CD4-positive, CD25-positive, alpha-beta regulatory T cell (primary cell): ENCODE measurements around the gene NFAT5. TPM values are rescaled to one million over a fixed set of nuclear protein-coding genes. Genes with fewer than 3 reads are reported as not detected.
A peak's percentile ranks its signal among the peaks of the same experiment; 100 is the strongest.

ENCODE experiments used
- ATAC-seq, 2 donors: fragments of 150-1000 bp; cut with Tn5 transposase; one replicate each; pipeline ENCODE4 v1.10.0; 2021; ENCODE audit warnings: low read depth in 2 of 2, moderate number of reproducible peaks in 2 of 2, moderate library complexity in 1 of 2
- DNase-seq, 3 donors: peaks; one replicate each; pipeline versions ENCODE4 v3.0.0 to v3.0.0-alpha.2; 2012 to 2022; ENCODE audit warnings: mixed read lengths in 1 of 3
- H3K27ac ChIP-seq: one replicate; pipeline ENCODE4 v1.7.0; 2013; ENCODE audit warnings: mild to moderate bottlenecking, low read length; ENCODE audit not compliant: insufficient read depth, poor library complexity, severe bottlenecking
- H3K27me3 ChIP-seq: one replicate; pipeline ENCODE4 v1.7.0; 2013; ENCODE audit warnings: low read length; ENCODE audit not compliant: control insufficient read depth, insufficient read depth
- H3K36me3 ChIP-seq: one replicate; pipeline ENCODE4 v1.7.0; 2013; ENCODE audit warnings: mild to moderate bottlenecking, low read length, moderate library complexity; ENCODE audit not compliant: control insufficient read depth, insufficient read depth
- H3K4me1 ChIP-seq: 2 replicates; pipeline ENCODE4 v1.7.0; 2013; ENCODE audit warnings: mild to moderate bottlenecking, low read length; ENCODE audit not compliant: insufficient read depth, control insufficient read depth, poor library complexity, severe bottlenecking
- H3K4me3 ChIP-seq: one replicate; pipeline ENCODE4 v1.7.0; 2013; ENCODE audit warnings: low read depth, mild to moderate bottlenecking, low read length, moderate library complexity
- H3K9me3 ChIP-seq, 2 experiments: 1 replicate in 1 of 2; 2 replicates in 1 of 2; pipeline ENCODE4 v1.7.0; 2013; ENCODE audit warnings: low read length in 2 of 2, mild to moderate bottlenecking in 1 of 2, moderate library complexity in 1 of 2; ENCODE audit not compliant: control insufficient read depth in 2 of 2
- H3K27ac Mint-ChIP-seq, 3 donors: one replicate each; pipeline ENCODE4 v1.8.0; 2020 to 2022; ENCODE audit warnings: mild to moderate bottlenecking in 3 of 3, mixed read lengths in 3 of 3, moderate library complexity in 2 of 3
- H3K27me3 Mint-ChIP-seq: one replicate; pipeline ENCODE4 v1.8.0; 2022; ENCODE audit warnings: mild to moderate bottlenecking, mixed read lengths
- H3K36me3 Mint-ChIP-seq: one replicate; pipeline ENCODE4 v1.8.0; 2020; ENCODE audit warnings: mixed read lengths
- H3K4me1 Mint-ChIP-seq, 4 donors: one replicate each; pipeline ENCODE4 v1.8.0; 2020 to 2022; ENCODE audit warnings: mixed read lengths in 4 of 4, mild to moderate bottlenecking in 1 of 4
- H3K4me3 Mint-ChIP-seq, 4 donors: one replicate each; pipeline ENCODE4 v1.8.0; 2020 to 2022; ENCODE audit warnings: mild to moderate bottlenecking in 4 of 4, mixed read lengths in 4 of 4, moderate library complexity in 3 of 4
- H3K9me3 Mint-ChIP-seq, 7 donors: one replicate each; pipeline ENCODE4 v1.8.0; 2020 to 2022; ENCODE audit warnings: mixed read lengths in 7 of 7, mild to moderate bottlenecking in 3 of 7, moderate library complexity in 2 of 7
- polyA plus RNA-seq, 4 donors: library from polyadenylated mRNA; unstranded; fragments of 300-500 nt; fragmentation: Illumina TruSeq; gene quantifications; one replicate each; pipeline ENCODE4 v1.2.3, GENCODE V29; 2021
- total RNA-seq: library from RNA; stranded (reverse); gene quantifications from one replicate; pipeline ENCODE4 v1.2.3, GENCODE V29; 2022

The NFAT5 gene
- total and polyA plus RNA-seq, 5 donors from 2014 or later, result 7.0 to 57.6 (median 12.0) TPM

DNA sequence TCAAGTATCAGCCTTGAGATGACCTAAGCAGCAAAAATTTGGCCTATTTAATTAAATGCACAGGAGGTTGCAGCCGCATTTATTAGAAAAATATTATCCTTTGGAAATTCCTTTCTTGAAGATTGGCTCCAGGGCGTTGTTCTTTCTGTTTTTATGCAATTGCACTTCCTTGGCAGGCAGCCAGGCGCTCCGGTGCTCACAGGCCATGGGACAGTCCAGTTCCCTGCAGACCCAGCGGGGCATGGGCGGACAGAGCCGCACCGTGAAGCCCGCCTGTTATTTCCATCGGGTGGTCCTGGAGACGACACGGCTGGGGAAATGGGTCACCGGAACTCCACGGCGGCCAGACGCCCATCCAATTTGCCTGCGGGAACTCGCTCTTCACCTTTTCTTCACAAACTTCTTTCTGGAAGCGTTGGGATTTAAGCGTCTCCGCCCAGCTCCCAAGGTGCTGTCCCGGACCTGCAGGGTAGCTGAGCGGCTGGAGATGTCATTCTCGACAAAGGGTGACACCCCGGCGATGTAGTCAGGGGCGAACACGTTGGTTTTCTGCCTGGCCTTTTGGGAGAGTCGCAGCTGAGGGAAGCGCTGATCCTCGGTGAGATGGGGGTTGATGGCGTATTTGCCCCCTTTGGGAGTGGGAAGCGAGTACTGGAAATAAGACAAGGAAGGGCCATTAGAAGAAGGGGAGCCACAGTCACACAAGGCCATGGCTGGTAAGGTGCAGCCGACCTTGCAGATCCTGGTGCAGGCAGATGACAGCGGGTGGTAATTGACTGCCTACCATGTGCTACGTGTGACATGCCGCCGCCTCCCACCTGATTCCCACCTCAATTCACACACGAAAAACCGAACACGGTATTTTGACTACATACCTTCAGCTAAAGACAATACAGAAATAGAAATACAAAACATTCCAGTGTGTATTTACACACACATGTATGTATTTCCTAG, 176.5 kb downstream of the NFAT5 start:
- peaks cover 0 to 7% (median 0%) of the 10 kb centered on the region in 4 donors for H3K4me1 Mint-ChIP-seq
- peaks cover 41% of the 10 kb centered on the region for H3K36me3 Mint-ChIP-seq
- H3K27me3 ChIP-seq, result no peaks in the 10 kb centered on the region
- peaks cover 0 to 1% (median 0%) of the 10 kb centered on the region in 7 donors for H3K9me3 Mint-ChIP-seq
- H3K27ac ChIP-seq, result no peak overlapping the region
- no peak overlapping the region for H3K4me3 ChIP-seq
- H3K4me3 Mint-ChIP-seq, result no peak overlapping the region
- ATAC-seq (no peak), DNase-seq (no peak)
- H3K4me1 ChIP-seq, result no peaks in the 10 kb centered on the region
- H3K27me3 Mint-ChIP-seq, result no peaks in the 10 kb centered on the region
- H3K9me3 ChIP-seq, result no peaks in the 10 kb centered on the region
- H3K27ac Mint-ChIP-seq, result no peak overlapping the region
- H3K36me3 ChIP-seq, result peaks cover 66% of the 10 kb centered on the region

DNA sequence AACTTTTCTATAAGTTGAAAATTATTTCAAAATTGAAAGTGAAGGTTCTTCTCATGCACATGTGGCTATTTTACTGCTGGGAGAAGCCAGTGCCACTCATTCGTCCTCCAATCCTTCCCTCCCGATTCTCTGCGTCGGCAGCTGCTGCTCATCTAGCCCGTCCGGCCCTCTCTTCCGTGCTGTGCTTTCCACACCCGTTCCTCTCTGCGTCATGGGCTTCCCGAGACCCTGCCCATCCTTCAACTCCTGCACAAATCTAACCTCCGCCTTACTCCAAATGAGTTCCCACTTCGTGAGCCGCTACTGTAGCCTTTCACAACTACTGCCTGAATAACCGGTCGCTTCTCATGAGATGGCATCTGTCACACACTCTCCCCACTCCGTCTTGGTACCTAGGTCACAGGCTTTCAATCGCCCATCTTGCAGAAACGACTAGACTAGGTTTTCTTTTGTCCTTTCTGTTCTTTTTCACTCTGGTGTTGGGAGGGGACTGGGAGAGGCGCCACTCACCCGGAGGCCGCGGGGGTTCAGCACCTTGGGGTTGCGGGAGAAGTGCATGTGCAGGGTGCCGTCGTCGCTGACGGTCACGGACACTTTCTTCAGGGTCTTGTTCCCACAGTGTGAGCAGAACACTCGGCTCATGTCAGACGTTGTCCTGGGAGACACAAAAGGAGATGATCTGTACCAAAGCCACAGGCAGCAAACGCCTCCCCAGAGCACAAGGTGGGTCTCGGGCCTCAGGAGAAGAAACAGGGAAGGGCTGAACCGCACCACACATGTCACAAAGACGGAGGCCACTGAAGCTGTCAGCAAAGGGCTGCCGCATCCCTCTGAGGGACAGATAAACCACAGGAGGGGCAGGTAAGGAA, 178.8 kb downstream of the NFAT5 start:
- Mint-ChIP-seq H3K27me3 (no peaks in the 10 kb centered on the region), H3K36me3 (peaks cover 61% of the 10 kb centered on the region)

DNA sequence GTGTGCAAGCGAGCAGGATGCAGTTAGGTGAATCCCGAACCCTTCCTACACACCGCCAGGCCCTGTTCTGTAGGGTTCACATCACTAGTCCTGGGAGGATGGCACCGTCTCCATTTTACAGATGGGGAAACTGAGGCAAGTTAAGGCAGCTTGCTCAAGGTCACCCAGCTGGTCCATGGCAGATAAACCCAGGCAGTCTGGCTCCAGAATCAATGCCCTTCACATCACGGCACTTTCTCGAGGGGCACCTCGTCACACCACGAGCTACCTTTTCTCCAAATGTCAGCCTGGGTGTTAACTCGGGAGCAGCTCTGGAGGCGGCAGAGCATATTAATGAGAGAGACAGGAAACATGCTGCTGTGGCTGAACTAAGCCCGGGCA, 179.5 kb downstream of the NFAT5 start:
- Mint-ChIP-seq H3K4me1 (peaks cover 0 to 7% (median 4%) of the 10 kb centered on the region in 4 donors), H3K36me3 (peaks cover 60% of the 10 kb centered on the region), H3K27ac (no peak overlapping the region), H3K4me3 (no peak overlapping the region), H3K9me3 (peaks cover 0 to 1% (median 0%) of the 10 kb centered on the region in 7 donors), H3K27me3 (no peaks in the 10 kb centered on the region)
- Histone ChIP-seq H3K27me3 (no peaks in the 10 kb centered on the region), H3K4me3 (no peak overlapping the region), H3K36me3 (peaks cover 92% of the 10 kb centered on the region), H3K4me1 (no peaks in the 10 kb centered on the region), H3K27ac (no peak overlapping the region), H3K9me3 (no peaks in the 10 kb centered on the region)
- no peak for DNase-seq
- ATAC-seq, result no peak

More for the DNA sequence above, 178.8 kb downstream of the NFAT5 start:
- peak overlapping the region in 2 of 3 donors; percentile 29 to 87 for H3K27ac Mint-ChIP-seq
- H3K36me3 ChIP-seq, result peaks cover 88% of the 10 kb centered on the region
- no peak for ATAC-seq
- DNase-seq, result no peak
- H3K9me3 Mint-ChIP-seq, result peaks cover 0 to 1% (median 0%) of the 10 kb centered on the region in 7 donors
- peaks cover 0 to 7% (median 4%) of the 10 kb centered on the region in 4 donors for H3K4me1 Mint-ChIP-seq
- no peak overlapping the region for H3K27ac ChIP-seq
- H3K27me3 ChIP-seq, result no peaks in the 10 kb centered on the region
- H3K4me3 Mint-ChIP-seq, result peak overlapping the region in 1 of 4 donors; percentile 41
- H3K9me3 ChIP-seq, result no peaks in the 10 kb centered on the region
- no peak overlapping the region for H3K4me3 ChIP-seq
- no peaks in the 10 kb centered on the region for H3K4me1 ChIP-seq

DNA sequence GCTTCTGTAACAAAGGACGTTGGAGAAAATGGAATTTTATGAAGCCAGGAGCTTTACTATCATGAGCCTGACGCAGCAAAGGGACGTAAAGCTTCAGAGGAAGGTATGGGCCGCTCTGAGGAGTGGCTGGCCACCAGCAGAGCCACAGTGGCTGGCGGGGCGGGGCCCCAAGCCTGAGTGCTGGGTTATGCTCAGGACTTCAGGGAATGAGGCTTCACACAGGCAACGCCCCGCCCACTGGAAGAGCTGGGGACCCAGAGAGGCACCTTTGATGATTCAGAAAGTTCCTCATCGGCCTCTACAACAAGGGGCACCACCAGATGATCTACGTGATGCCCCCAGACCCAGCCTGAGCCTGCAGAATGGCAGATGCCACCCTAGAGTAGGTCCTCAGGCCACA, 180.2 kb downstream of the NFAT5 start:
- DNase-seq (no peak), ATAC-seq (no peak)
- H3K27me3 Mint-ChIP-seq, result no peaks in the 10 kb centered on the region
- peaks cover 58% of the 10 kb centered on the region for H3K36me3 Mint-ChIP-seq
- H3K36me3 ChIP-seq, result peaks cover 96% of the 10 kb centered on the region
- H3K9me3 Mint-ChIP-seq, result peaks cover 0 to 1% (median 0%) of the 10 kb centered on the region in 7 donors
- H3K4me3 ChIP-seq, result no peak overlapping the region
- H3K4me1 ChIP-seq, result no peaks in the 10 kb centered on the region
- peak overlapping the region in 1 of 3 donors; percentile 44 for H3K27ac Mint-ChIP-seq
- H3K27me3 ChIP-seq, result no peaks in the 10 kb centered on the region
- peaks cover 2 to 7% (median 4%) of the 10 kb centered on the region in 4 donors for H3K4me1 Mint-ChIP-seq
- H3K4me3 Mint-ChIP-seq, result no peak overlapping the region
- H3K9me3 ChIP-seq, result no peaks in the 10 kb centered on the region
- H3K27ac ChIP-seq, result no peak overlapping the region

DNA sequence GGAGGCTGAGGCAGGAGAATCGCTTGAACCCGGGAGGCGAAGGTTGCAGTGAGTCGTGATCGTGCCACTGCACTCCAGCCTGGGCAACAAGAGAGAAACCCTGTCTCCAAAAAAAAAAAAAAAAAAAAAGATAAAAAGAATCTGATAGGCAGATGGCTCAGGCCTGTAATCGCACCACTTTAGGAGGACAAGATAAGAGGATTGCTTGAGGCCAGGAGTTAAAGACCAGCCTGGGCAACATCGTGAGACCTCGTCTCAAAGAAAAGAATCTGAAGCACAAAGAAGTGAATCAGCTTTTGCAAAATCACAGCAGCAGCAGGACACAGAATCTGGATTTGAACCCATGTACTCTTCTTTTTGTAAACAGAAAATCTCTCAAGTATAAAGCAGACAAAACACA, 181.3 kb downstream of the NFAT5 start:
- Histone ChIP-seq H3K9me3 (no peaks in the 10 kb centered on the region), H3K36me3 (peaks cover 95% of the 10 kb centered on the region), H3K27me3 (no peaks in the 10 kb centered on the region), H3K4me1 (no peaks in the 10 kb centered on the region), H3K27ac (no peak overlapping the region), H3K4me3 (no peak overlapping the region)
- ATAC-seq, result no peak
- H3K4me3 Mint-ChIP-seq, result no peak overlapping the region
- DNase-seq, result no peak
- H3K9me3 Mint-ChIP-seq, result peaks cover 0 to 1% (median 0%) of the 10 kb centered on the region in 7 donors
- H3K27ac Mint-ChIP-seq, result no peak overlapping the region
- peaks cover 4 to 8% (median 7%) of the 10 kb centered on the region in 4 donors for H3K4me1 Mint-ChIP-seq
- H3K36me3 Mint-ChIP-seq, result peaks cover 57% of the 10 kb centered on the region
- no peaks in the 10 kb centered on the region for H3K27me3 Mint-ChIP-seq

DNA sequence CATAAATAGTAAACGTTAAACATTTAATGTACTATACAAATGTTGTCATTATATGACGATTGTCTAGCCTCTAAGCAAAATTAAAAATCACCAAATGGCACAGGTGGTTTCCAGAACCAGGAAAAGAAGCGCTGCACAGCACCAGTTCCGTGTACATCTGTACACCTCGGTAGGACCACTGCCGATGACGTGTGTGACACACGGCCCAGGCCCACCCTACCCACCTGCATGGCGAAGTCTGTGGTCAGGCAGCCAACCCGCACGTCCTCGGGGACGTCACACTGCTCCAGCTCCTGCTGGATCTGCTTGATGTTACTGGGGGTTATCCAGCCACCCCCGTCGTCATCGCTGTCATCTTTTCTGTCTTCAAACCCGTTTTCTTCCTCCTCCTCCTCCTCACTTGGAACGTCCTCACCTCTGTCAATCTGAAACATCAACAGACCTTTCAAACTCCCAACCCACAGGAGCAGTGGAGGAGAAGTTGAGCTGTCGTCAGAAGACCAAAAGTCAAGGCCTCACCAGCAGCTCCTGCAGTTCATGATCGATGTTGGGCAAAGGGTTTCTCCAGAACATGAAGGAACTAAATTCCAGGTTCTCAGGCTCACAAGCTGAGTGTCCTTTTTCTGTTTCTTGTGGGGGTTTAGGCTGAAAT, 183.1 kb downstream of the NFAT5 start:
- Histone ChIP-seq H3K36me3 (peaks cover 77% of the 10 kb centered on the region), H3K4me1 (peaks cover 14% of the 10 kb centered on the region), H3K4me3 (no peak overlapping the region), H3K9me3 (no peaks in the 10 kb centered on the region), H3K27ac (no peak overlapping the region), H3K27me3 (no peaks in the 10 kb centered on the region)
- no peak for DNase-seq
- H3K4me1 Mint-ChIP-seq, result peaks cover 5 to 25% (median 18%) of the 10 kb centered on the region in 4 donors
- ATAC-seq, result no peak
- peaks cover 44% of the 10 kb centered on the region for H3K36me3 Mint-ChIP-seq
- H3K9me3 Mint-ChIP-seq, result no peaks in the 10 kb centered on the region
- H3K4me3 Mint-ChIP-seq, result no peak overlapping the region
- H3K27me3 Mint-ChIP-seq, result no peaks in the 10 kb centered on the region
- H3K27ac Mint-ChIP-seq, result no peak overlapping the region

DNA sequence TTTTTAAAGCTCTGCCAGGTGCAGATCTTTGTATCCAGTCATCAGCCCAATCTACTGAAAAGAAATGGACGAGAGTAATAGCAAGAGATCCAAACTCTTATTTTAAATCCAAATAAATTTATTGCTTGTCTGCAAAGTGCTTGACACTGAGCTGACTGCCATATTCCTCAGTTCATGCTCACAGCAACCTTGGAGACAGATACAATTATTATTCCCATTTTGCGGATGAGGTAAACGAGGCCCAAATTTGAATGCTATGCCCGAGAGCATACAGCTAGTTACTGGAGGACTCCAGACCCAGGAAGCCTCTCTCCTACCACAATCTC, 188.3 kb downstream of the NFAT5 start:
- DNase-seq, result peak in 1 of 3 donors; percentile 10
- peak overlapping the region; percentile 83 for H3K27ac ChIP-seq
- H3K4me1 ChIP-seq, result peaks cover 26% of the 10 kb centered on the region
- H3K4me3 ChIP-seq, result peak overlapping the region; percentile 92
- ATAC-seq, result no peak
- Mint-ChIP-seq H3K36me3 (peaks cover 14% of the 10 kb centered on the region), H3K27ac (peak overlapping the region; percentile 98 to 99 (median 99)), H3K9me3 (no peaks in the 10 kb centered on the region), H3K27me3 (no peaks in the 10 kb centered on the region), H3K4me3 (peak overlapping the region; percentile 92 to 100 (median 100)), H3K4me1 (peaks cover 5 to 36% (median 22%) of the 10 kb centered on the region in 4 donors)
- peaks cover 26% of the 10 kb centered on the region for H3K36me3 ChIP-seq
- H3K27me3 ChIP-seq, result no peaks in the 10 kb centered on the region
- H3K9me3 ChIP-seq, result no peaks in the 10 kb centered on the region
